Smooth muscle cell (in vitro differentiated cells): Measurements from ENCODE around the gene RBM22. TPM values are rescaled to one million over a fixed set of nuclear protein-coding genes. Genes with fewer than 3 reads are reported as not detected.

ENCODE experiments used
- DNase-seq: peaks from one replicate; lab custom pipeline; 2025; ENCODE audit not compliant: unreplicated experiment; lab: John Stamatoyannopoulos, UW
- H2AFZ ChIP-seq: fragments of 200-600 bp; sonication (generic); 2 replicates; pipeline ENCODE4 v1.6.0; 2016; ENCODE audit warnings: antibody characterized with exemption, low read depth, mild to moderate bottlenecking
- H3F3A ChIP-seq: fragments of 200-600 bp; sonication (generic); 2 replicates; pipeline ENCODE4 v1.6.0; 2017; ENCODE audit warnings: antibody characterized with exemption, low read depth
- H3K27ac ChIP-seq: fragments of 200-600 bp; sonication (generic); 2 replicates; pipeline ENCODE4 v1.5.1; 2016; ENCODE audit warnings: low read depth, mild to moderate bottlenecking
- H3K27me3 ChIP-seq: fragments of 200-600 bp; sonication (generic); 2 replicates; pipeline ENCODE4 v1.6.1; 2016; ENCODE audit warnings: low read depth, mild to moderate bottlenecking
- H3K36me3 ChIP-seq: fragments of 200-600 bp; sonication (generic); 2 replicates; pipeline ENCODE4 v1.5.1; 2016; ENCODE audit warnings: low read depth
- H3K4me1 ChIP-seq: fragments of 200-600 bp; sonication (generic); 2 replicates; pipeline ENCODE4 v1.5.1; 2016; ENCODE audit warnings: low read depth
- H3K4me2 ChIP-seq: fragments of 200-600 bp; sonication (generic); 2 replicates; pipeline ENCODE4 v1.6.0; 2016; ENCODE audit warnings: mild to moderate bottlenecking
- H3K4me3 ChIP-seq: fragments of 200-600 bp; sonication (generic); 2 replicates; pipeline ENCODE4 v1.5.1; 2016; ENCODE audit warnings: mild to moderate bottlenecking
- H3K79me2 ChIP-seq: fragments of 200-600 bp; sonication (generic); 2 replicates; pipeline ENCODE4 v1.6.0; 2016; ENCODE audit warnings: low read depth, mild to moderate bottlenecking
- H3K9ac ChIP-seq: fragments of 200-600 bp; sonication (generic); 2 replicates; pipeline ENCODE4 v1.6.0; 2016; ENCODE audit warnings: low read depth
- H3K9me3 ChIP-seq: fragments of 200-600 bp; sonication (generic); replicated peaks from 2 replicates; pipeline ENCODE4 v1.5.1; 2016; ENCODE audit warnings: low read depth
- H4K20me1 ChIP-seq: fragments of 200-600 bp; sonication (generic); 2 replicates; pipeline ENCODE4 v1.6.0; 2016; ENCODE audit warnings: low read depth
- CTCF ChIP-seq: fragments of 200-600 bp; sonication (generic); IDR thresholded peaks from 2 replicates; pipeline ENCODE4 v1.5.1; 2017; ENCODE audit warnings: borderline replicate concordance, mild to moderate bottlenecking, antibody characterized with exemption; ENCODE audit not compliant: insufficient read depth, poor library complexity, severe bottlenecking
- WGBS: methylation state at CpG from one replicate; pipeline ENCODE4 v1.1.7; 2016; ENCODE audit warnings: low lambda C conversion rate; 5-methylcytosine and 5-hydroxymethylcytosine counted together
- polyA plus RNA-seq: library from polyadenylated mRNA; unstranded; fragments of >200 nt; fragmentation: Nextera tagmentation; extraction: Ambion mirVana; gene quantifications from 2 replicates; pipeline ENCODE4 v1.2.1, GENCODE V29; 2016
- total RNA-seq: library from RNA; depleted of rRNA; stranded (reverse); fragments of >200 nt; gene quantifications from 2 replicates; pipeline ENCODE4 v1.2.3, GENCODE V29; 2014

Gene RBM22
- total and polyA plus RNA-seq, 2 experiments from 2014 or later, result 48.6 to 64.0 TPM

- Histone ChIP-seq H3K36me3 (no peaks in the 10 kb centered on the region), H3K9me3 (no peaks in the 10 kb centered on the region), H3K4me1 (peaks cover 11% of the 10 kb centered on the region), H3K79me2 (no peaks in the 10 kb centered on the region), H2AFZ (no peak within 1 kb of the TSS), H4K20me1 (peaks cover 3% of the 10 kb centered on the region), H3K27me3 (no peaks in the 10 kb centered on the region), H3F3A (peaks cover 1% of the 10 kb centered on the region), H3K4me3 (no peak within 1 kb of the TSS), H3K9ac (no peak within 1 kb of the TSS), H3K27ac (peak within 1 kb of the TSS; percentile 71), H3K4me2 (peak within 1 kb of the TSS; percentile 55)
- WGBS, result 76% methylated on average over 7 of the region's 7 CpGs
- DNase-seq, result no peak
- TF ChIP-seq CTCF, result no peak
Observed at GRCh38 chr5:150661086-150661485, 39.8 kb downstream of the RBM22 start, which contains the start of gene MYOZ3. TSS of gene MYOZ3 (plus strand) at chr5:150661251. CDS start at chr5:150662942, 1,691 bp downstream.

- Histone ChIP-seq H4K20me1 (peaks cover 11% of the 10 kb centered on the region), H3K79me2 (no peaks in the 10 kb centered on the region), H3F3A (peaks cover 10% of the 10 kb centered on the region), H3K4me3 (no peak overlapping the region), H2AFZ (no peak overlapping the region), H3K27me3 (no peaks in the 10 kb centered on the region), H3K4me1 (peaks cover 11% of the 10 kb centered on the region), H3K9ac (no peak overlapping the region), H3K9me3 (no peaks in the 10 kb centered on the region), H3K36me3 (no peaks in the 10 kb centered on the region), H3K27ac (peak overlapping the region; percentile 71), H3K4me2 (peak overlapping the region; percentile 55)
- no peak for DNase-seq
- TF ChIP-seq CTCF, result no peak
- WGBS, result 11% methylated on average over 4 of the region's 4 CpGs
Observed at GRCh38 chr5:150660108-150660831, 40.6 kb downstream of the RBM22 start.

- Histone ChIP-seq H4K20me1 (peaks cover 17% of the 10 kb centered on the region), H3F3A (peaks cover 15% of the 10 kb centered on the region), H3K4me3 (no peak overlapping the region), H3K79me2 (peaks cover under 1% of the 10 kb centered on the region), H3K9me3 (no peaks in the 10 kb centered on the region), H3K4me2 (peak overlapping the region; percentile 55), H2AFZ (no peak overlapping the region), H3K4me1 (peaks cover 11% of the 10 kb centered on the region), H3K27me3 (no peaks in the 10 kb centered on the region), H3K9ac (no peak overlapping the region), H3K27ac (peak overlapping the region; percentile 71), H3K36me3 (no peaks in the 10 kb centered on the region)
- WGBS, result 91% methylated on average over 11 of the region's 11 CpGs
- no peak for TF ChIP-seq CTCF
- no peak for DNase-seq
Observed at GRCh38 chr5:150659360-150660107, 41.3 kb downstream of the RBM22 start.
